ENCODE data around the gene TSSC4.

DNA sequence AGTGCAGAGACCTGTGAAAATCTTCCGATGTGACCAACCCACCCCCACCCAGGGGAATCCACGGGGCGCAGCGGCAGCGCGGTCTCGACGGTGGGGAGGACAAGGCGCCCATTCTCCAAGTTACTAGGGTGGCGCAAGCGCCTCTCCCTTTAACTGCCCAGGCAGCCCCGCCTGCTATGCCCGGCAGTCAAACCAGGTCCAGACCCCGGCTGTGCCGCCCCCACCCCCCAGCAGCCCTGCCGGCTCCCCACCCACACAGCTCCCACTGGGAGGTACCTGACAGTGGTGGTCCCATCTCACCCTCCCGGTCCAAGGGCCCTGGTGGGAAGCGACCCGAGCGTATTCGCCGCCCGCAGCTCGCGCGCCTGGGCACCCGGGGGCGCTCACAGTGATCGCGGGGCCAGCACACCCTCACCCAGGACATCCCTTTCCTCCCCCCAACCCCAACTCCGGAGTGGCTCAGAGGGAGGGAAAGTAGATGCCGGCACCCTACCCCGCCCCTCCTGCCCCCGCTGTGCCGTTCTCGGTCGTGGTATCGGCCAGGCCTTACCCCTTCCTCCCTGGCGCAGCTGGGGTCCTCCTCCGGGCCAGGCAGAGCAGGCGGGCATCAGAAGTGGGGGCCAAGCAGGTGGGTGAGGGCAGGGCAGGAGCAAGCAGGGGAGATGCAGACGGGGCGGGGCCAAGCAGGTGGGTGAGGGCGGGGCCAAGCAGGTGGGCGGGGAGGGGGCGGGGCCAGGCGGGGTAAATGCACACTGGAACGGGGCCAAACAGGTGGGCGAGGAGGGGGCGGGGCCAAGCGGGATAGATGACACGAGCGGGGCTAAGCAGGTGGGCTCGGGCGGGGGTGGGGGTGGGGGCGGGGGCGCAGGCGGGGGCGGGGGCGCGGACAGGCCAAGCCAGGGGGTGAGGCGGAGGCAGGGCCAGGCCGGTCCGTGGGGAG lies 43.6 kb downstream of the TSSC4 start, which contains the start of gene TRPM5:
- TF ChIP-seq POLR2AphosphoS5 (IDR thresholded peaks at IDR 0.05; ENCODE audit: low read depth, low read length) (no peak), TAF1 (IDR thresholded peaks at IDR 0.05; ENCODE audit: borderline replicate concordance, insufficient read depth, low read length) (no peak)
